SU-DHL-6 (cell line): ENCODE results near the gene THAP11.

Experiments
- H2AFZ ChIP-seq: fragments of 200-600 bp; sonication (generic); 2 replicates; pipeline ENCODE4 v1.6.1; 2014; ENCODE audit warnings: low read depth, mild to moderate bottlenecking, moderate library complexity, mixed read lengths, antibody characterized with exemption, low read length; ENCODE audit not compliant: severe bottlenecking
- H3F3A ChIP-seq: fragments of 200-600 bp; shearing (Covaris generic); 2 replicates; pipeline ENCODE4 v1.6.0; 2016; ENCODE audit warnings: antibody characterized with exemption, mild to moderate bottlenecking; ENCODE audit not compliant: insufficient read depth
- H3K27ac ChIP-seq: fragments of 200-600 bp; sonication (generic); 2 replicates; pipeline ENCODE4 v1.5.1; 2016; ENCODE audit warnings: low read depth, mild to moderate bottlenecking, low read length, moderate library complexity, mixed read lengths
- H3K27me3 ChIP-seq: fragments of 200-600 bp; sonication (generic), shearing (Covaris generic); 2 replicates; pipeline ENCODE4 v1.6.0; 2014; ENCODE audit warnings: mild to moderate bottlenecking, low read length
- H3K36me3 ChIP-seq: fragments of 200-600 bp; sonication (generic); 2 replicates; pipeline ENCODE4 v1.6.1; 2014; ENCODE audit warnings: mild to moderate bottlenecking, low read length, mixed read lengths
- H3K4me2 ChIP-seq: fragments of 300-600, 200-600 bp; shearing (Covaris generic), sonication (generic); 2 replicates; pipeline ENCODE4 v1.6.0; 2014; ENCODE audit warnings: low read length, low read depth, mild to moderate bottlenecking; ENCODE audit not compliant: poor library complexity, severe bottlenecking
- H3K4me3 ChIP-seq: fragments of 200-600 bp; sonication (generic); 2 replicates; pipeline ENCODE4 v1.5.1; 2014; ENCODE audit warnings: antibody characterized with exemption, low read length, mild to moderate bottlenecking, mixed read lengths; ENCODE audit not compliant: insufficient read depth, poor library complexity, severe bottlenecking
- H3K79me2 ChIP-seq: fragments of 200-600 bp; sonication (generic); 2 replicates; pipeline ENCODE4 v1.6.1; 2014; ENCODE audit warnings: mild to moderate bottlenecking, low read length, moderate library complexity; ENCODE audit not compliant: insufficient read depth
- H3K9ac ChIP-seq: fragments of 200-600 bp; sonication (generic); 2 replicates; pipeline ENCODE4 v1.7.0; 2014; ENCODE audit warnings: mild to moderate bottlenecking, low read length
- H3K9me2 ChIP-seq: fragments of 200-600 bp; sonication (generic); replicated peaks from 2 replicates; pipeline ENCODE4 v1.6.1; 2014; ENCODE audit warnings: low read length; ENCODE audit not compliant: insufficient read depth
- H3K9me3 ChIP-seq: fragments of 200-600 bp; sonication (generic); 2 replicates; pipeline ENCODE4 v1.6.1; 2014; ENCODE audit warnings: low read length, mixed read lengths; ENCODE audit not compliant: insufficient read depth
- H4K20me1 ChIP-seq: fragments of 200-600 bp; sonication (generic); 2 replicates; pipeline ENCODE4 v1.6.1; 2014; ENCODE audit warnings: low read depth, mild to moderate bottlenecking, antibody characterized with exemption, low read length, moderate library complexity, mixed read lengths
- CTCF ChIP-seq: fragments of 200-600 bp; sonication (generic); IDR thresholded peaks from one replicate; pipeline ENCODE4 v1.5.1; 2017; ENCODE audit warnings: antibody characterized with exemption, mild to moderate bottlenecking, low read length, moderate library complexity; ENCODE audit not compliant: insufficient read depth, poor library complexity, severe bottlenecking
- EZH2phosphoT487 ChIP-seq: fragments of 200-600 bp; sonication (generic), shearing (Covaris generic); conservative IDR thresholded peaks from 2 replicates; pipeline ENCODE4 v1.6.1; 2018; ENCODE audit warnings: mild to moderate bottlenecking, antibody characterized with exemption, low read length, moderate library complexity, mixed read lengths

Gene THAP11

GRCh38 chr16:67879462-67879861 lies 37.3 kb downstream of the THAP11 start:
- Histone ChIP-seq H3K79me2 (peaks cover 19% of the 10 kb centered on the region), H3K4me3 (no peak overlapping the region)
- TF ChIP-seq CTCF: no peak
- no peak for TF ChIP-seq EZH2phosphoT487

GRCh38 chr16:67879936-67880335 lies 37.8 kb downstream of the THAP11 start:
- H3K27ac ChIP-seq: no peak overlapping the region
- no peaks in the 10 kb centered on the region for H3K9me3 ChIP-seq
- no peaks in the 10 kb centered on the region for H3F3A ChIP-seq
- H3K4me3 ChIP-seq: no peak overlapping the region
- no peak overlapping the region for H3K4me2 ChIP-seq
- no peak overlapping the region for H2AFZ ChIP-seq
- H3K79me2 ChIP-seq: peaks cover 15% of the 10 kb centered on the region
- no peak overlapping the region for H3K9ac ChIP-seq
- H4K20me1 ChIP-seq: no peaks in the 10 kb centered on the region
- no peaks in the 10 kb centered on the region for H3K36me3 ChIP-seq
- no peak for TF ChIP-seq CTCF
- no peak for TF ChIP-seq EZH2phosphoT487
- H3K9me2 ChIP-seq: no peaks in the 10 kb centered on the region
- no peaks in the 10 kb centered on the region for H3K27me3 ChIP-seq

More at GRCh38 chr16:67879462-67879861, 37.3 kb downstream of the THAP11 start:
- no peaks in the 10 kb centered on the region for H3K9me2 ChIP-seq
- H3F3A ChIP-seq: no peaks in the 10 kb centered on the region
- no peak overlapping the region for H3K9ac ChIP-seq
- no peak overlapping the region for H2AFZ ChIP-seq
- H3K27ac ChIP-seq: no peak overlapping the region
- no peaks in the 10 kb centered on the region for H3K9me3 ChIP-seq
- H3K27me3 ChIP-seq: no peaks in the 10 kb centered on the region
- no peaks in the 10 kb centered on the region for H3K36me3 ChIP-seq
- no peak overlapping the region for H3K4me2 ChIP-seq
- H4K20me1 ChIP-seq: no peaks in the 10 kb centered on the region

- H4K20me1 ChIP-seq: no peaks in the 10 kb centered on the region
These were observed 38.5 kb downstream of the THAP11 start for GRCh38 chr16:67880584-67880983.

More at GRCh38 chr16:67880584-67880983, 38.5 kb downstream of the THAP11 start:
- Histone ChIP-seq H3K27me3 (no peaks in the 10 kb centered on the region), H3F3A (no peaks in the 10 kb centered on the region), H3K36me3 (no peaks in the 10 kb centered on the region), H3K79me2 (peaks cover 8% of the 10 kb centered on the region; the same call in 1 of the 2 replicates), H3K9me2 (no peaks in the 10 kb centered on the region), H3K4me2 (no peak overlapping the region), H2AFZ (no peak overlapping the region), H3K9me3 (no peaks in the 10 kb centered on the region), H3K9ac (no peak overlapping the region), H3K4me3 (no peak overlapping the region), H3K27ac (no peak overlapping the region)
- TF ChIP-seq EZH2phosphoT487 (no peak), CTCF (no peak)
